GM18873 (cell line): ENCODE data around the gene NAA38.
"Not testable (repeated sequence)": the region's sequence is repeated elsewhere in the genome, so short reads cannot be mapped to it uniquely, and the experiment has no call there.

Experiments
- ATAC-seq: cut with Tn5 transposase; IDR thresholded peaks from one replicate; pipeline ENCODE4 v1.9.1; 2021; ENCODE audit warnings: mild to moderate bottlenecking, moderate library complexity, moderate number of reproducible peaks; ENCODE audit not compliant: unreplicated experiment, low FRiP score

Gene NAA38

GRCh38 chr17:7831233-7831632 lies 26.1 kb downstream of the NAA38 start:
- ATAC-seq: no peak

GRCh38 chr17:7830616-7831015 lies 26.7 kb downstream of the NAA38 start:
- no peak for ATAC-seq

GRCh38 chr17:7825206-7825990 lies 32.0 kb downstream of the NAA38 start:
- ATAC-seq: no peak

- ATAC-seq: no peak
These were observed 33.1 kb downstream of the NAA38 start for GRCh38 chr17:7824021-7824924.

GRCh38 chr17:7823581-7824001 lies 33.8 kb downstream of the NAA38 start:
- ATAC-seq: no peak

- no peak for ATAC-seq
These were observed 35.2 kb downstream of the NAA38 start for GRCh38 chr17:7822126-7822525.

- ATAC-seq: no peak
These were observed 37.1 kb downstream of the NAA38 start for GRCh38 chr17:7820231-7820630.

- ATAC-seq: no peak
These were observed 38.4 kb downstream of the NAA38 start for GRCh38 chr17:7818746-7819645.

- ATAC-seq: no peak
These were observed 39.3 kb downstream of the NAA38 start for GRCh38 chr17:7818026-7818425.

GRCh38 chr17:7817643-7817964 lies 39.8 kb downstream of the NAA38 start:
- ATAC-seq: no peak

GRCh38 chr17:7816926-7817642 lies 40.3 kb downstream of the NAA38 start:
- ATAC-seq: no peak

GRCh38 chr17:7814969-7815368 lies 42.4 kb downstream of the NAA38 start:
- no peak for ATAC-seq

GRCh38 chr17:7811251-7811650 lies 46.1 kb downstream of the NAA38 start:
- no peak for ATAC-seq

GRCh38 chr17:7809791-7810343 lies 47.5 kb downstream of the NAA38 start:
- not testable (repeated sequence) for ATAC-seq

- no peak for ATAC-seq
These were observed 48.1 kb downstream of the NAA38 start for GRCh38 chr17:7809086-7809790.

- no peak for ATAC-seq
These were observed 50.2 kb downstream of the NAA38 start for GRCh38 chr17:7807206-7807605.
